Left ventricle myocardium inferior (tissue), 1 donor: ENCODE results near the gene ZP2. TPM values are rescaled to one million over a fixed set of nuclear protein-coding genes. Genes with fewer than 3 reads are reported as not detected.

ENCODE experiments used
- DNase-seq: peaks from one replicate; pipeline ENCODE4 v3.0.0-alpha.2; 2020
- H3K27ac ChIP-seq: fragments of 200-600 bp; replicated peaks from 2 replicates; pipeline ENCODE4 v1.8.0; 2021
- H3K27me3 ChIP-seq: fragments of 200-600 bp; 2 replicates; pipeline ENCODE4 v1.8.0; 2021; ENCODE audit warnings: low read depth
- H3K36me3 ChIP-seq: fragments of 200-600 bp; 2 replicates; pipeline ENCODE4 v1.8.0; 2021
- H3K4me1 ChIP-seq: fragments of 200-600 bp; 2 replicates; pipeline ENCODE4 v1.8.0; 2021
- H3K4me3 ChIP-seq: fragments of 200-600 bp; 2 replicates; pipeline ENCODE4 v1.8.0; 2021; ENCODE audit warnings: mild to moderate bottlenecking, moderate library complexity
- H3K9me3 ChIP-seq: fragments of 200-600 bp; replicated peaks from 2 replicates; pipeline ENCODE4 v1.8.0; 2021
- CTCF ChIP-seq: fragments of 200-600 bp; IDR thresholded peaks from 2 replicates; pipeline ENCODE4 v1.8.0; 2021; ENCODE audit warnings: antibody characterized with exemption, mild to moderate bottlenecking, borderline replicate concordance
- intact Hi-C: fragments of 100-400 bp; cut with micrococcal nuclease; formaldehyde crosslinking; loops from one replicate; pipeline ENCODE4 v1.11.0; 2022
- total RNA-seq: library from RNA; stranded (reverse); fragmentation: NEBNext Ultra II Directional; extraction: Animal tissue kit (Norgen Biotek cat#: 25700); gene quantifications from one replicate; pipeline ENCODE4 v1.2.1, GENCODE V29; 2021
- donor health status: DM: no; HTN: yes; CAD: no; lungs with severe emphysema.

The ZP2 gene
- total RNA-seq, 1 donor from 2014 or later = not detected

GRCh38 chr16:21192991-21193390 lies 18.4 kb downstream of the ZP2 start:
- H3K9me3 ChIP-seq = no peaks in the 10 kb centered on the region
- H3K36me3 ChIP-seq = no peaks in the 10 kb centered on the region
- H3K27ac ChIP-seq = no peak overlapping the region
- peaks cover 22% of the 10 kb centered on the region for H3K27me3 ChIP-seq
- TF ChIP-seq CTCF = no peak
- DNase-seq = no peak
- H3K4me3 ChIP-seq = no peak overlapping the region
- intact Hi-C loops = no loop called here
- H3K4me1 ChIP-seq = no peaks in the 10 kb centered on the region

- H3K9me3 ChIP-seq = no peaks in the 10 kb centered on the region
- H3K4me3 ChIP-seq = no peak overlapping the region
- H3K36me3 ChIP-seq = no peaks in the 10 kb centered on the region
- H3K4me1 ChIP-seq = no peaks in the 10 kb centered on the region
- no peak overlapping the region for H3K27ac ChIP-seq
- H3K27me3 ChIP-seq = peaks cover 8% of the 10 kb centered on the region
- TF ChIP-seq CTCF = no peak
- intact Hi-C loops = no loop called here
- DNase-seq = no peak
Observed at GRCh38 chr16:21190599-21190998, 20.8 kb downstream of the ZP2 start.

- Histone ChIP-seq H3K4me1 (no peaks in the 10 kb centered on the region), H3K27me3 (peaks cover 8% of the 10 kb centered on the region), H3K36me3 (no peaks in the 10 kb centered on the region), H3K4me3 (no peak overlapping the region), H3K27ac (no peak overlapping the region), H3K9me3 (no peaks in the 10 kb centered on the region)
- intact Hi-C loops = no loop called here
- TF ChIP-seq CTCF = no peak
- DNase-seq = no peak
Observed at GRCh38 chr16:21190013-21190412, 21.4 kb downstream of the ZP2 start.

- no peak for DNase-seq
- intact Hi-C loops = loop anchor here (10.0 kb wide), 2 partner anchors 105 to 365 kb away; no protein-coding TSS in a partner anchor
- Histone ChIP-seq H3K4me1 (no peaks in the 10 kb centered on the region), H3K4me3 (no peak overlapping the region), H3K36me3 (no peaks in the 10 kb centered on the region), H3K9me3 (no peaks in the 10 kb centered on the region), H3K27me3 (peaks cover 2% of the 10 kb centered on the region), H3K27ac (no peak overlapping the region)
- no peak for TF ChIP-seq CTCF
Observed at GRCh38 chr16:21189311-21189710, 22.1 kb downstream of the ZP2 start.

- Histone ChIP-seq H3K4me3 (no peak overlapping the region), H3K9me3 (no peaks in the 10 kb centered on the region), H3K27me3 (no peaks in the 10 kb centered on the region), H3K4me1 (no peaks in the 10 kb centered on the region), H3K27ac (no peak overlapping the region), H3K36me3 (peaks cover 24% of the 10 kb centered on the region)
- no peak for TF ChIP-seq CTCF
- intact Hi-C loops = loop anchor here (10.0 kb wide), 2 partner anchors 108 to 368 kb away; no protein-coding TSS in a partner anchor
- DNase-seq = no peak
Observed at GRCh38 chr16:21186326-21186691, 25.1 kb downstream of the ZP2 start.
